ENCODE measurements around the gene ATP8B4. TPM values are rescaled to one million over a fixed set of nuclear protein-coding genes. Genes with fewer than 3 reads are reported as not detected.

Gene ATP8B4
- total and polyA plus RNA-seq, 2 of the 8 experiments (the other 6 are each of a cell fraction or from before 2014, with no cell fraction given), result 0.17 to 0.24 TPM

- Histone ChIP-seq H3K23ac (ENCODE audit: insufficient read length) (no peak overlapping the region), H3K18ac (ENCODE audit: extremely low read depth, low read length) (no peak overlapping the region), H3K9ac (replicated peaks in 1 of 4; ENCODE audit: extremely low read depth in 1 of 4, low read depth in 3 of 4, low read length in 3 of 4) (no peak overlapping the region), H2BK20ac (ENCODE audit: low read length) (no peak overlapping the region), H3K14ac (ENCODE audit: insufficient read length) (no peak overlapping the region), H3K9me3 (ENCODE audit: insufficient read depth in 2 of 2, low read depth in 1 of 2, low read length in 1 of 2) (peaks cover 0 to 7% of the 10 kb centered on the region in 2 experiments; a peak in 1 of 4 replicates), H2BK120ac (replicated peaks; ENCODE audit: low read depth, low read length) (no peak overlapping the region), H3K27ac (ENCODE audit: low read depth, low read length) (no peak overlapping the region), H3K23me2 (ENCODE audit: low read depth, low read length) (no peaks in the 10 kb centered on the region), H3K79me2 (ENCODE audit: control insufficient read depth in 1 of 2, insufficient read depth in 2 of 2, low read length in 2 of 2) (no peaks in the 10 kb centered on the region), H4K91ac (replicated peaks; ENCODE audit: insufficient read length, low read length) (no peak overlapping the region), H4K8ac (ENCODE audit: extremely low read depth, insufficient read depth, low read length) (no peak overlapping the region), H2BK15ac (ENCODE audit: low read length) (no peak overlapping the region), H3K4ac (replicated peaks; ENCODE audit: insufficient read length, low read depth, low read length) (no peak overlapping the region), H4K20me1 (replicated peaks in 1 of 2; ENCODE audit: control insufficient read depth in 1 of 2, insufficient read depth in 2 of 2, low read length in 2 of 2) (no peaks in the 10 kb centered on the region), H3K4me3 (ENCODE audit: extremely low read depth in 1 of 4, insufficient read depth in 2 of 4, low read depth in 3 of 4, low read length in 4 of 4) (no peak overlapping the region), H2BK5ac (ENCODE audit: low read depth, low read length) (no peak overlapping the region), H3K4me2 (ENCODE audit: insufficient read depth in 1 of 2, low read depth in 2 of 2, low read length in 2 of 2) (no peak overlapping the region), H3K56ac (replicated peaks; ENCODE audit: insufficient read length, low read depth, low read length) (no peak overlapping the region), H4K5ac (ENCODE audit: insufficient read length, low read depth, low read length) (no peak overlapping the region), H3K4me1 (replicated peaks in 1 of 4; ENCODE audit: control insufficient read depth in 3 of 4, insufficient read depth in 4 of 4, low read length in 3 of 4) (no peaks in the 10 kb centered on the region), H3K36me3 (ENCODE audit: control insufficient read depth in 2 of 4, insufficient read depth in 4 of 4, low read length in 3 of 4) (no peaks in the 10 kb centered on the region), H2AFZ (ENCODE audit: low read length) (no peak overlapping the region), H3K79me1 (ENCODE audit: low read depth, low read length) (no peaks in the 10 kb centered on the region), H2BK12ac (ENCODE audit: low read depth, low read length) (no peak overlapping the region), H3K27me3 (replicated peaks in 1 of 4; ENCODE audit: control insufficient read depth in 3 of 4, extremely low read depth in 1 of 4, insufficient read depth in 3 of 4, low read length in 3 of 4) (no peaks in the 10 kb centered on the region), H2AK5ac (ENCODE audit: low read depth, low read length) (no peak overlapping the region)
- no peak for FAIRE-seq
- TF ChIP-seq GABPA (IDR thresholded peaks at IDR 0.05; ENCODE audit: borderline replicate concordance, insufficient read depth, low read length), result no peak
- TF ChIP-seq HDAC6 (IDR thresholded peaks at IDR 0.05; ENCODE audit: low read depth, low read length), result no peak
- no peak for TF ChIP-seq SP1 (IDR thresholded peaks at IDR 0.05; ENCODE audit: low read depth, low read length)
- TF ChIP-seq JUND (IDR thresholded peaks at IDR 0.05; ENCODE audit: low read length), result no peak
- TF ChIP-seq CREB1 (IDR thresholded peaks at IDR 0.05), result no peak
- ChIA-PET CTCF (ENCODE audit: partially characterized antibody) (no interaction called here), POLR2A (ENCODE audit: partially characterized antibody) (no interaction called here)
- no peak for DNase-seq (ENCODE audit: low read depth in 1 of 2, low spot score in 2 of 2)
These were observed 250.7 kb downstream of the ATP8B4 start for GRCh38 chr15:49868348-49868747.
